ENCODE measurements around the gene UBE2E1. TPM values are rescaled to one million over a fixed set of nuclear protein-coding genes. Genes with fewer than 3 reads are reported as not detected.
"Not testable (repeated sequence)": the region's sequence is repeated elsewhere in the genome, so short reads cannot be mapped to it uniquely, and the experiment has no call there.

The UBE2E1 gene
- total RNA-seq, 4 donors from 2014 or later: 61.6 to 88.4 (median 79.6) TPM

DNA sequence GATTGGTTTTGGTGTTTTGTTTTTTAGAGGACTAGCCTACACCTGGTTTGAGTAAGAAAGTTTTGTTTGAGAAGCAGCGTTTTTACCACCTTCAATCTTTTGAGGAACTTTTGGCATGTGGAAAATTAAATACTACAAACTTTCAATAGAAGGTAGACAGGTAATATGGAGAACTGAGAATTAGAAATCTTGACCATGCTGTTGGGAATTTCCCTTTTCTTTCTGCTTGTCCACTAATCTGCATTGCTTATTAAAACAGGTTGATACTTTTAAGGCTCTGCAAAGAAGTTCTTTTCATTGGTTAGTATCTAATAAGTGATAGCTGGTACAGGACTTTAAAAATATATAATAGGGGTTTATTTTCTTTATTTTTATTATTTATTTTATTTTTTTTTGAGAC lies 31.9 kb downstream of the UBE2E1 start:
- no peaks in the 10 kb centered on the region for H3K27me3 ChIP-seq
- WGBS, 2 donors: 46 to 49% methylated on average over 1 of the region's 1 CpG
- DNase-seq: no peak
- no peak overlapping the region for H3K27ac ChIP-seq
- H3K36me3 ChIP-seq: no peaks in the 10 kb centered on the region
- intact Hi-C loops (cut with DNase I): no loop called here
- no peak overlapping the region for H3K4me3 ChIP-seq (replicated peaks in 1 of 3)
- peaks cover 24 to 36% of the 10 kb centered on the region in 2 donors for H3K4me1 ChIP-seq
- TF ChIP-seq, protein P1, sequence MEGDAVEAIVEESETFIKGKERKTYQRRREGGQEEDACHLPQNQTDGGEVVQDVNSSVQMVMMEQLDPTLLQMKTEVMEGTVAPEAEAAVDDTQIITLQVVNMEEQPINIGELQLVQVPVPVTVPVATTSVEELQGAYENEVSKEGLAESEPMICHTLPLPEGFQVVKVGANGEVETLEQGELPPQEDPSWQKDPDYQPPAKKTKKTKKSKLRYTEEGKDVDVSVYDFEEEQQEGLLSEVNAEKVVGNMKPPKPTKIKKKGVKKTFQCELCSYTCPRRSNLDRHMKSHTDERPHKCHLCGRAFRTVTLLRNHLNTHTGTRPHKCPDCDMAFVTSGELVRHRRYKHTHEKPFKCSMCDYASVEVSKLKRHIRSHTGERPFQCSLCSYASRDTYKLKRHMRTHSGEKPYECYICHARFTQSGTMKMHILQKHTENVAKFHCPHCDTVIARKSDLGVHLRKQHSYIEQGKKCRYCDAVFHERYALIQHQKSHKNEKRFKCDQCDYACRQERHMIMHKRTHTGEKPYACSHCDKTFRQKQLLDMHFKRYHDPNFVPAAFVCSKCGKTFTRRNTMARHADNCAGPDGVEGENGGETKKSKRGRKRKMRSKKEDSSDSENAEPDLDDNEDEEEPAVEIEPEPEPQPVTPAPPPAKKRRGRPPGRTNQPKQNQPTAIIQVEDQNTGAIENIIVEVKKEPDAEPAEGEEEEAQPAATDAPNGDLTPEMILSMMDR (IDR thresholded peaks at IDR 0.05): no peak
- TF ChIP-seq POLR2A (IDR thresholded peaks at IDR 0.05): no peak
- no peaks in the 10 kb centered on the region for H3K9me3 ChIP-seq

DNA sequence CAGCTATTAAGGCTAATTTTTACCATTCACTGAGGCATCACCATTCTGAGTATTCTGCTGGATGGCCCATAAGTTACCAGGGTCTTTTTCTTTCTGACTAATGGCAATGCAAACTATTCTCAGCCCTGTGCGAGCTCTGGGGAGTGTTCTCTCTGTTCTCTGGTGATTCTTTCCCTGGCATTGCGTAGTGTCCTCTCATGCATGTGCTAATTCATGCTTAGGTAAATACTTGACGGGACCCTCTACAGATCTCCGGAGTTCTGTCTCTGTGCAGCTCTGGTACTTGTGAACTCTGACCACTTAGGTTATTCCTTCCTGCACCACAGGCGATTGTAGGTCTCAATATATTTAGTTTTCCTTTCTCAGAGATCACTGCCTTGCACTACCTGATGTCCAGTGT lies 34.8 kb downstream of the UBE2E1 start:
- Histone ChIP-seq H3K36me3 (no peaks in the 10 kb centered on the region), H3K27me3 (no peaks in the 10 kb centered on the region), H3K4me1 (peaks cover 14 to 33% of the 10 kb centered on the region in 2 donors), H3K4me3 (replicated peaks in 1 of 3) (no peak overlapping the region), H3K9me3 (no peaks in the 10 kb centered on the region), H3K27ac (peak overlapping the region in 1 of 3 donors; percentile 38)
- intact Hi-C loops (cut with DNase I): no loop called here
- DNase-seq: peak; percentile 15 to 20
- 47 to 49% methylated on average over 5 of the region's 5 CpGs for WGBS, 2 donors
- TF ChIP-seq POLR2A (IDR thresholded peaks at IDR 0.05): no peak
- TF ChIP-seq, protein P1 (IDR thresholded peaks at IDR 0.05): no peak

DNA sequence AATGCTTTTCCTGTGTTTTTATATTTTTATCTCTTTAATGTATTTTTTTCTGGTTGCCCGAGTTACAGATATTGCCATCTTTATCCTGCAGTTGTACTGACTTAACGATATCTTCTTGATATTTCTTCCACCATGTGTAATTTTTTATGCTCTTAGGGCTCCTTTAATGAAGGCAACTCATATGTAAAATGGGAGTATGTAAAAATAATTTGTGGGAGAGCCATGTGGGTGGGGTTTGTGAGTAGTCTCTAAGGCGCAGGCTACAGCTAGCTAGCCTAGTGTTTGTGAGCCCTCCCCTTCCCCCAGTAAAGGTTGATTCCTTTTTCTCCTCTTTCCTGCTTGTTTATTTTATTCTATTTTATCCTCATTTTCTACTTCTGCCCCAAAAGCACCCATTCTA lies 38.1 kb downstream of the UBE2E1 start:
- Histone ChIP-seq H3K4me3 (replicated peaks in 1 of 3) (no peak overlapping the region), H3K27me3 (no peaks in the 10 kb centered on the region), H3K27ac (no peak overlapping the region), H3K9me3 (no peaks in the 10 kb centered on the region), H3K36me3 (no peaks in the 10 kb centered on the region), H3K4me1 (peaks cover 5 to 13% of the 10 kb centered on the region in 2 donors)
- TF ChIP-seq POLR2A (IDR thresholded peaks at IDR 0.05): no peak
- TF ChIP-seq, protein P1 (IDR thresholded peaks at IDR 0.05): no peak
- 96 to 99% methylated on average over 3 of the region's 3 CpGs for WGBS, 2 donors
- intact Hi-C loops (cut with DNase I): no loop called here
- no peak for DNase-seq

DNA sequence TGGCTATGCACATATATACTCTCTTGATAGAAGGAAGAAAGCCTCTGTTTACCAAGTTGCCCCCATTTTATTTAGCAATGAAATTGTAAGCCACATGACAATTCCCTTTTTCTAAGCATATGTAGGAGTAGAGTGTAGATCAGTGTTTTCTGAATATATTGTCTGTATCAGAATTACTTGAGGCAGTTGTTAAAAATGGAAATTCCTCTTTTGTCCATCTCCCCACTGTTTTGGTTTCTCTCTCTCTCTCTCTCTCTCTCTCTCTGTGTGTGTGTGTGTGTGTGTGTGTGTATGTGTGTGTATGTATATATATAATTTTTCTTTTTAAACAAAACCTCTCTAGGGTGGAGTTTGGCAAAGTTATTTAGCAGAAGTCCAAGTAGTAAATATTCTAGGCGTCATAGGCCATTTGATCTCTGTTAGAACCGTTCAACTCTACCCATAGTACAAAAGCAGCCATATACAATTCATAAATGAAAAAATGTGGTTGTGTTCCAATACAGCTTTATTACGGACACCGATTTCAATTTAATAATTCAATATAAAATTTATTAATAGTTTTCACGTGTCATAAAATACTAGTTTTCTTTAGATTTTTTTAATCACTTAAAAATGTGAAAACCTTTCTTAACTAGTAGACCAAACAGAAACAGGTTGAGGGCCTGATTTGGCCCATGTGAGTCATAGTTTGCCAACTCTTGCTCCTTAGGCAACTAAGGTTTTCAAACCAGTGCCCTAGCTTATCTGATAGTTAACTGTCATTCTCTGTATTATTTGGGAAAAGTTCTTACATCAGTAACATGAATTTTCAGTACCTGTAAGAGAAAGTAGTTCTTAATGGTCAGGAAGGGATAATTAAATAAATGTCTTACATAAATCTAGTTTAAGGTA lies 39.8 kb downstream of the UBE2E1 start:
- intact Hi-C loops (cut with DNase I): no loop called here

DNA sequence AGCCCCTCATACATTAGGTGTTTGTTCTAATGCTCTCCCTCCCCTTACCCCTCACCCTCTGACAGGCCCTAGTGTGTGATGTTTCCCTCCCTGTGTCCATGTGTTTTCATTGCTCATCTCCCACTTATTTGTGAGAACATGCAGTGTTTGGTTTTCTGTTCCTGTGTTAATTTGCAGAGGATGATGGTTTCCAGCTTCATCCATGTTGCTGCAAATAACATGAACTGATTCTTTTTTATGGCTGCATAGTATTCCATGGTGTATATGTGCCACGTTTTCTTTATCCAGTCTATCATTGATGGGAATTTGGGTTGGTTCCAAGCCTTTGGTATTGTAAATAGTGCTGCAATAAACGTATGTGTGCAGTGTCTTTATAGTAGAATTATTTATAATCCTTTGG lies 43.7 kb downstream of the UBE2E1 start:
- H3K4me1 ChIP-seq; H3K27ac ChIP-seq; H3K9me3 ChIP-seq; DNase-seq; H3K27me3 ChIP-seq; H3K36me3 ChIP-seq; intact Hi-C loops (cut with DNase I); H3K4me3 ChIP-seq (replicated peaks in 1 of 3): not testable (repeated sequence)
- WGBS, 2 donors: 93 to 94% methylated on average over 2 of the region's 2 CpGs

More for the DNA sequence above, 39.8 kb downstream of the UBE2E1 start:
- H3K27me3 ChIP-seq: no peaks in the 10 kb centered on the region
- 80 to 93% methylated on average over 5 of the region's 5 CpGs for WGBS, 2 donors
- no peaks in the 10 kb centered on the region for H3K36me3 ChIP-seq
- H3K4me3 ChIP-seq (replicated peaks in 1 of 3): no peak overlapping the region
- peaks cover 5 to 6% of the 10 kb centered on the region in 2 donors for H3K4me1 ChIP-seq
- H3K9me3 ChIP-seq: no peaks in the 10 kb centered on the region
- no peak for DNase-seq
- H3K27ac ChIP-seq: no peak overlapping the region
- no peak for TF ChIP-seq POLR2A (IDR thresholded peaks at IDR 0.05)
- TF ChIP-seq, protein P1 (IDR thresholded peaks at IDR 0.05): no peak

Measured in thyroid gland (tissue), 4 donors.